Measurements from ENCODE around the gene NFILZ. TPM values are rescaled to one million over a fixed set of nuclear protein-coding genes. Genes with fewer than 3 reads are reported as not detected.

Gene NFILZ
- total RNA-seq, 1 experiment from 2014 or later: not detected

DNA sequence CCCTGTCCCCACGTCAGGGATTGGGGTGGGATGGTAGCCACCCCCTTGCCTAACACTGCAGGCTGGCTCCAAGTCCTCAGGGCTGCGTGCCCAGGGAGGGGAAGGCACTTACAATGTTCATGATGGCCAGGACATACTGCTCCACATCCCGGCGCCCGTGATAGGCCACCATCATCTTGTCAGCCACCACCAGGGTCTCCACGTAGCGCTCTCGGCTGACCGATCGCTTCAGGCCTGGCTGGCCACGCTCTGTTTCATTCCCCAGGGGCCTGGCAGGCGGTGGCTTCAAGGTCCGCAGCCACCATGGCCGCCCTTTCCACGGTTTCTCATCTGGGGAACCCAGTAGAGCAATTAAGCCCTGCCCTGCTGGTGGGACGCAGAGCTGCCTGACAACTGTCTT lies 29.6 kb upstream of the NFILZ start:
- Histone ChIP-seq H3K4me3 (ENCODE audit: low read length) (no peak overlapping the region), H3K9me2 (replicated peaks; ENCODE audit: low read length) (no peaks in the 10 kb centered on the region), H3K36me3 (ENCODE audit: low read depth, low read length) (no peaks in the 10 kb centered on the region), H4K20me1 (ENCODE audit: low read length) (no peaks in the 10 kb centered on the region), H3F3A (ENCODE audit: low read length, unreplicated experiment) (no peaks in the 10 kb centered on the region), H3K9ac (ENCODE audit: low read length) (no peak overlapping the region), H3K27me3 (ENCODE audit: low read length) (peaks cover 29% of the 10 kb centered on the region), H3K4me1 (ENCODE audit: insufficient read depth, low read length) (no peaks in the 10 kb centered on the region), H2AFZ (ENCODE audit: low read length) (no peak overlapping the region), H3K9me3 (ENCODE audit: low read length) (no peaks in the 10 kb centered on the region), H3K79me2 (ENCODE audit: low read length) (no peaks in the 10 kb centered on the region), H3K27ac (ENCODE audit: low read length) (no peak overlapping the region), H3K4me2 (ENCODE audit: low read length) (no peak overlapping the region)
- ChIA-PET POLR2A (ENCODE audit: unreplicated experiment) (no interaction called here), CTCF (no interaction called here)
- TF ChIP-seq EZH2phosphoT487 (IDR thresholded peaks at IDR 0.05; ENCODE audit: borderline replicate concordance, low read length) (no peak), EZH2 (IDR thresholded peaks at IDR 0.05; ENCODE audit: low read length, unreplicated experiment) (no peak)
- TF ChIP-seq, protein P1, sequence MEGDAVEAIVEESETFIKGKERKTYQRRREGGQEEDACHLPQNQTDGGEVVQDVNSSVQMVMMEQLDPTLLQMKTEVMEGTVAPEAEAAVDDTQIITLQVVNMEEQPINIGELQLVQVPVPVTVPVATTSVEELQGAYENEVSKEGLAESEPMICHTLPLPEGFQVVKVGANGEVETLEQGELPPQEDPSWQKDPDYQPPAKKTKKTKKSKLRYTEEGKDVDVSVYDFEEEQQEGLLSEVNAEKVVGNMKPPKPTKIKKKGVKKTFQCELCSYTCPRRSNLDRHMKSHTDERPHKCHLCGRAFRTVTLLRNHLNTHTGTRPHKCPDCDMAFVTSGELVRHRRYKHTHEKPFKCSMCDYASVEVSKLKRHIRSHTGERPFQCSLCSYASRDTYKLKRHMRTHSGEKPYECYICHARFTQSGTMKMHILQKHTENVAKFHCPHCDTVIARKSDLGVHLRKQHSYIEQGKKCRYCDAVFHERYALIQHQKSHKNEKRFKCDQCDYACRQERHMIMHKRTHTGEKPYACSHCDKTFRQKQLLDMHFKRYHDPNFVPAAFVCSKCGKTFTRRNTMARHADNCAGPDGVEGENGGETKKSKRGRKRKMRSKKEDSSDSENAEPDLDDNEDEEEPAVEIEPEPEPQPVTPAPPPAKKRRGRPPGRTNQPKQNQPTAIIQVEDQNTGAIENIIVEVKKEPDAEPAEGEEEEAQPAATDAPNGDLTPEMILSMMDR (conservative IDR thresholded peaks at IDR 0.05; ENCODE audit: low read depth, low read length): no peak
- ATAC-seq (no peak), DNase-seq (no peak)
- BruUV-seq (replicated peaks): no TSS peak
- intact Hi-C loops (cut with micrococcal nuclease): no loop called here

DNA sequence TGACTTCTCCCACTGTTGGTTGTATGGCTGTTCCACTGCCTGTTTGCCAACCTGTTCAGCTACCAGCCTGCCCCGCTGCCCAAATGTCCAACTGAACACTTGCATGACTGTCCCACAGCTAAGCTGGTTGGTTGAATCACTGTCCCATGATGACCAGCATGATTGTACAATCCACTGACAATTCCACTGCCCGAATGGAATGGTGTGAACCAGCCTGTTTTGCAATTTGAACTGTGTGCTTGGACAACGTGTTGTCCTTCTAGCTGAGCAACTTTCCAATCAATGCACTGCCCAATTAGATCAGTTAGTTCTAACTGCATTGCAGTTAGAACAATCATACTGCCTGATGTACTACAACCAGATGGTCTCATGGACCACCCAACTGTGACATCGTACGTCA lies 28.6 kb upstream of the NFILZ start:
- TF ChIP-seq, protein P1 (conservative IDR thresholded peaks at IDR 0.05; ENCODE audit: low read depth, low read length): no peak
- TF ChIP-seq EZH2phosphoT487 (IDR thresholded peaks at IDR 0.05; ENCODE audit: borderline replicate concordance, low read length) (no peak), EZH2 (IDR thresholded peaks at IDR 0.05; ENCODE audit: low read length, unreplicated experiment) (no peak)
- BruUV-seq (replicated peaks): no TSS peak
- Histone ChIP-seq H3K9me3 (ENCODE audit: low read length) (no peaks in the 10 kb centered on the region), H3K27me3 (ENCODE audit: low read length) (peaks cover 19% of the 10 kb centered on the region), H4K20me1 (ENCODE audit: low read length) (no peaks in the 10 kb centered on the region), H3F3A (ENCODE audit: low read length, unreplicated experiment) (no peaks in the 10 kb centered on the region), H3K27ac (ENCODE audit: low read length) (no peak overlapping the region), H3K4me2 (ENCODE audit: low read length) (no peak overlapping the region), H3K4me3 (ENCODE audit: low read length) (no peak overlapping the region), H3K9ac (ENCODE audit: low read length) (no peak overlapping the region), H3K9me2 (replicated peaks; ENCODE audit: low read length) (no peaks in the 10 kb centered on the region), H3K79me2 (ENCODE audit: low read length) (no peaks in the 10 kb centered on the region), H3K4me1 (ENCODE audit: insufficient read depth, low read length) (no peaks in the 10 kb centered on the region), H2AFZ (ENCODE audit: low read length) (no peak overlapping the region), H3K36me3 (ENCODE audit: low read depth, low read length) (no peaks in the 10 kb centered on the region)
- ChIA-PET CTCF (no interaction called here), POLR2A (ENCODE audit: unreplicated experiment) (no interaction called here)
- intact Hi-C loops (cut with micrococcal nuclease): no loop called here
- ATAC-seq (no peak), DNase-seq (no peak)

DNA sequence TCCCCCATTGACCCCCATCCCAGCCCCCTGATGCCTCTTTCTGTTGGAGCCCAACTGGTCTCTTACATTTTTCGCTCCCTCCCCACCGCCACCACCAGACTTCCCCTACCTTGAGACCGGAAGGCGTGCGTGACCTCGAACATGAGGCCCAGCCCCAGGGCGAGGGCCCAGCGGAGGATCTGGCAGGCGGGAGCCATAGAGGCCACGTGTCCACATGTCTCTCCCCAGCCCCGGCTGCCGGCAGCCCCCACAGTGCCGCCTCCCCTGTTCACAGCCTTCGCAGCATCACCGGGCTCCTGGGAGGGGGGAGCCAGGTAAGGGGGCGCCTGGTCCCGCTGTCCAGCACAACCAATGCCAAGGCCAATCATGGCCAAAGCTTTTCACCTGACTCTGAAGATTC lies 24.9 kb upstream of the NFILZ start:
- Histone ChIP-seq H3F3A (ENCODE audit: low read length, unreplicated experiment) (no peaks in the 10 kb centered on the region), H3K9me3 (ENCODE audit: low read length) (no peaks in the 10 kb centered on the region), H3K4me3 (ENCODE audit: low read length) (no peak overlapping the region), H3K36me3 (ENCODE audit: low read depth, low read length) (no peaks in the 10 kb centered on the region), H4K20me1 (ENCODE audit: low read length) (no peaks in the 10 kb centered on the region), H2AFZ (ENCODE audit: low read length) (no peak overlapping the region), H3K9ac (ENCODE audit: low read length) (no peak overlapping the region), H3K27ac (ENCODE audit: low read length) (no peak overlapping the region), H3K9me2 (replicated peaks; ENCODE audit: low read length) (no peaks in the 10 kb centered on the region), H3K79me2 (ENCODE audit: low read length) (no peaks in the 10 kb centered on the region), H3K27me3 (ENCODE audit: low read length) (peaks cover 13% of the 10 kb centered on the region), H3K4me1 (ENCODE audit: insufficient read depth, low read length) (no peaks in the 10 kb centered on the region), H3K4me2 (ENCODE audit: low read length) (no peak overlapping the region)
- no TSS peak for BruUV-seq (replicated peaks)
- ChIA-PET CTCF (no interaction called here), POLR2A (ENCODE audit: unreplicated experiment) (no interaction called here)
- TF ChIP-seq EZH2phosphoT487 (IDR thresholded peaks at IDR 0.05; ENCODE audit: borderline replicate concordance, low read length): no peak
- TF ChIP-seq, protein P1 (conservative IDR thresholded peaks at IDR 0.05; ENCODE audit: low read depth, low read length): no peak
- no peak for TF ChIP-seq EZH2 (IDR thresholded peaks at IDR 0.05; ENCODE audit: low read length, unreplicated experiment)
- DNase-seq (no peak), ATAC-seq (no peak)
- intact Hi-C loops (cut with micrococcal nuclease): no loop called here

Measured in PC-3 (cell line).